HG02981 (cell line): ENCODE measurements around the gene SIL1.
"Not testable (repeated sequence)": the region's sequence is repeated elsewhere in the genome, so short reads cannot be mapped to it uniquely, and the experiment has no call there.

Experiments
- ATAC-seq: cut with Tn5 transposase; IDR thresholded peaks from one replicate; pipeline ENCODE4 v1.9.1; 2021; ENCODE audit warnings: mild to moderate bottlenecking, moderate library complexity; ENCODE audit not compliant: unreplicated experiment

Gene SIL1

DNA sequence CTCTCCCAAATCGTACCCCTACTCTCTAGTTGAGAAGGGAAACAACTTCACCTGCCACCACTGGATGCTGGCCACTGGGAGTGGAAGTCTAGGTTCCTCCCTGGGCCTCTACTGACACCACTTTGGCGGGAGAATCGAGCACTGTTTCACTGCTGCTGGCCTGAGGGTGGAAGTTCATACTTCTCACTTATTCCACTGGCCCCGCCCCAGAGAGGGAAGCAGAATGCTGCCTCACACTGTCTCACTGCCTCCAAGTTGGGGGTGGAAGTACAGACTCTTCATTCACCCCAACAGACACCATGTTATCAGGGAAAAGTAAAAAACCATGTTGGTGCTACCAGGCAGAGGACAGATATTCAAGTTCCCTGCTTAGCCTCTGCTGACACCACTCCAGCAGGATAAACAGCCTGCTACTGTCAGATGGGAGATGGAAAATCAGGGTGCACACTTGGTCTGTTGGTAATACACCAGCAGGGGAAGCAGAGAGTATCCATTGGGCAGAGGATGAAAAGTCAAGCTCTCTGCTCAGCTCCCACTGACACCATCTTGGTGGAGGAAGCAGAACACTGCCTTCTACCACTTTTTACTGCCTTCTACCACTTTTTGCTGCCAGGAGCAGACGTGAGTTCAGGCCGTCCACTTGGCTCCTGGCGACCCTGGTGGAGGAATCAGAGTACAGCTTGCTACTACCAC is 159.4 kb downstream of the SIL1 start:
- ATAC-seq = no peak

DNA sequence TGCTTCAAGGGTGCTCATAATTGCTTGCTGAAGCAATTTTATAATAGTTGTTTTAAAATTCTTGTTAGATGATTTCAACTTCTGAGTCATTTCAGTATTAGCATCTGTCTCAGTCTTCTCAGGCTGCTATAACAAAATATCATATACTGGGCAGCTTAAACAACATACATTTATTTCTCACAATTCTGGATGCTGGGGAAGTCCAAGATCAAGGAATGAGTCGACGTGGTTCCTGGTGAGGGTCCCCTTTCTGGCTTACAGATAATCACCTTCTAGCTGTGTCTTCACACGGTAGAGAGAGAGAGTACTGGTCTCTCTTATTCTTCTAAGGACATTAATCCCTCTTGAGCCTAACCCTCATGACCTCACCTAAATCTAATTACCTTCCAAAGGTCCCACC is 160.4 kb downstream of the SIL1 start:
- no peak for ATAC-seq

DNA sequence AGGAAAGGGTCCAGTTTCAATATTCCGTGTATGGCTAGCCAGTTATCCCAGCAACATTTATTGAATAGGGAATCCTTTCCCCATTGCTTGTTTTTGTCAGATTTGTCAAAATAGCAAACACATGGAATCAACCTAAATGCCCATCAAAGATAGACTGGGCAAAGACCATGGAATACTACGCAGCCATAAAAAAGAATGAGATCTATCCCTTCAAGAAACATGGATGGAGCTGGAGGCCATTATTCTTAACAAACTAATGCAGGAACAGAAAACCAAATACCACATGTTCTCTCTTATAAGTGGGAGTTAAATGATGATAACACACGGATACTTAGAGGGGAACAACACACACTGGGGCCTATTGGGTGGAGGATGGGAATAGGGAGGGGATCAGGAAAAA is 161.8 kb downstream of the SIL1 start:
- not testable (repeated sequence) for ATAC-seq

DNA sequence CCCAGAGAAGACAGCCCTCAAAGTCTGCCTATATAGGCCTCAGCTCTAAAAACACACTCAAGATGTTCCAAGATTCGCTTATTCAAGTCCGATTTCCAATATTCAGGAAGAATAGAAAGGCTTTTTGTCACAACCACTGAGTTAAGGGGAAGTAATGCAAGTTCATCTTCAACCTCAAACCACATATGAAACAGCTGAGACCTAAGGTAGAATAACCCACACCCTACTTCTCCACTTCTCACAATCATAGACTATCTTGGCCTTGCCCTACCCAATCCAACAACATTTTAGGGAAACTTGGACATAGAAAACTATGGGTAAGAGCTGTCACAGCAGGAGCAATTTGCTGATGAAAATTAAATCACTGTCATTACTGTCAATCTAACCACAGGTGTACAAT is 171.0 kb downstream of the SIL1 start:
- ATAC-seq = peak; percentile 54

DNA sequence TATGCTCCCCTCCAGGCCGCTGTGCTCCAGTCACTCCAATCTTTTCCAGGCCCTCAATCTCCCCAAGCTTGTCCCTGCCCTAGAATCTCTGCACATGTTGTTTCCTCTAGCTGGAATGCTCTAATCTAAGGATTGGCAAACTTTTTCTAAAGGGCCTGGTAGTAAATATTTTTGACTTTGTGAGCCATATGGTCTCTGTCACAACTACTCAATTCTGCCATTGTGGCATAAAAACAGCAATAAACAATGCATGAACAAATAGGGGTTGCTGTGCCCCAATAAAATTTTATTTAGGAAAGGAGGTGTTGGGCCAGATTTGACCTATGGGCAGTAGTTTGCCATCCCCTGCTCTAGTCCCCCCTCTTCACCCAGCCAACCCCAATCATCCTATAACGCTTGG is 172.5 kb downstream of the SIL1 start:
- ATAC-seq = no peak

DNA sequence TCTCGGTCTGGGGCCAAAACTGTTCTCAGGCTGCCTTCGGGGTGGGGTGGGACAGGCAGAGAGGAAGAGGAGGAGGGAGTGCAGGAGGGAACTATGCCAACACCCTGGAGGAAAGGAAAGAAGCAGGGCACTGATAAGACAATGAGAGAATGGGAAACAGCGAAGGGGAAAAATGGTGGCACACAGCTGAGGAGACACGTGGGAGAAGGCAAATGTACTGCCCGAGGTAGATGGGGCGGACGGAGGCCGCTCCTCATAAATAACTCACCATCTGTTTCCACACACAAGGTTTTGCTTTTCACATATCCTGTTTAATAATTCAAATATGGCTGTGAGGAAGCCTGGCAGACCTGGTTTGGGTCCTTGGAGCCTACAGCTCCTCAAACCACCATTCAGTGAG is 174.9 kb downstream of the SIL1 start:
- ATAC-seq = no peak

DNA sequence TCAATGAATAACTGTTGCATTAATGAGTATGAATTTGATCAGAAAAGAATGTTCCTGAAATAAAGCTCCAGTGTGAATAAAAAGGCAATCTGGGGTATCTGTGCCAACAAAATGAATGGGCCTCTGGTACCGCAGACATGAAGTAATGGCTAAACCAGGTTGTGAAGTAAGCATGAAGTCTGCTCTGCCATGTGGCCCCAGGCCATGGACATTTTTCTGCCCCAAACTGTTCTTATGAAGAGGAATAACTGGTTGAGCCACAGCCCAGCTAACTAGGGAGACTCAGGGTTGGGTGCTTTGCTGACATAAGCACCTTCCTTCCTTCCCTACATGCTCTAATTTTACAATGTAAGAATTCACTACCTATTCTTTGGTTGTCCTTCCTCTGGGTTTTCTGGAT is 175.6 kb downstream of the SIL1 start:
- ATAC-seq = no peak

DNA sequence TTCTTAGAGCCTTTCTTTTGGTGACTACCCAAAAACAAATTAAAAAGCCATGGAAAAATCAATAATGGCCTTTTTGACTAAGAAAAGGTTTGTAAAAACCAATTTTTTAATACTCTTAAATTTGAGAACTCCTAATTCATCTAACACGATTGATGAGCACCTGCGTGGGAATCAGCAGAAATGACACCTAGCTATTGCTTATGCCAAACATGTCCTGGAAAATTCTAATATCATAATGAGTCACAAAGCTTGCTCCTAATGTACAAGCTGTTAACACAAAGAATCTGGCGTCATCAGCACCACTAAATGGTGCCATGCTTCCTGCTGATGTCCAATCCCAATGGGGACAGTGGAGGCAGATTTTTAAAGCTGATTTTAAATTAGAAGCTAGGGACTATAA is 176.8 kb downstream of the SIL1 start:
- ATAC-seq = no peak

DNA sequence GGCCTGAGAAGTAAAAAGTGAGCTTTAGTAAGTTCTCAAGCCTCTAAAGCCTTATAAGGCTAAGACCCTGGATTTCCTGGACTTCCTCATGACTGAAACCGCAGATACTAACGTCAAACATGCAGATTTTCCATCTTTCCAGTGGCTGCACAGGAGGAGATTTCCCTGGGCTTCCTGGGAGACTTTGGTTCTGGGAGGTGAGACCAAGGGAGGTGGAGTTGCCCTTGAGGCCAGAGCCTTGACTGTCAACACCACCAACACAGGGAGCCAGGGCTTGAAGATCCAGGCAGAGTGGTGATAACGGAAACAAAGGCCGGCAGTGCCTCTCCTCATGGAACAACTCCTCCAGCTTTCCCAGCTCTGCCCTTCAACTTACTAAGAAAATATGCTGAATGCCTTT is 178.3 kb downstream of the SIL1 start:
- no peak for ATAC-seq

DNA sequence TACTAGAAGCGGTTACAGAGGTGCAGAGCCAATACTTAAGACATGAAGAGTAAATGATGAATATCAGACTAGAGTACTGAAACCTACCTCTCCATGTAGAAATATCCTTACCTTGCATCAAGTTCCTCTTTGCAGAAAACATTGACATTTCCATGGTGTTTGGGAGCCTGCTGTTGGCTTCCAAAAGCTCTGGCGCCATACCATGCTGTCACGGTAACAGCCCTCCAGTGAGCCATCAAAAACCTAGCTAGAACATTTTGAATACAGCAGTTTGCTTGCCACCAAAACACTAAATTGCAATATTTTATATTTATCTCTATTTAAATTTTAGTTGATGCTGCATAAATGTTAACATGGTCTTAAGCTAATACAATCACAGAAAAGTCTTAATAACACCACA is 179.0 kb downstream of the SIL1 start:
- no peak for ATAC-seq

DNA sequence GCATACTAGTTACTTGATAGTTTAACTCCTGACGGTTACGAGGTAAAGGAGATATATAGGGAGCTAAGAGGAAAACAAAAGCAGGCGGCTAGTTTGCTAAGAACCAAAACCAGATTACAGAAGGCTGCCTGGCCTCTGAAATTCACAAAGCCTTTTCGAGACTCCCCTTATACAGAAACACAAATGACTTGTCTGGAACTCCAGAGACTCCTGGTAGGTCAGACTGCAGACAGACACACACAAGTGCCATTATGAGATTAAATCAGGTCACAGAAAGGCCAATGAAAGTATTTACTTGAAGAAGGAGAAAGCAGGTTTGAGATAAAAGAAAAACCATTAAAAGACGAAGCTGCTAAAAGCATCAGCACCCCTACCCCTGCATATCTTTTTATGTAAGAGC is 180.5 kb downstream of the SIL1 start:
- ATAC-seq = no peak

DNA sequence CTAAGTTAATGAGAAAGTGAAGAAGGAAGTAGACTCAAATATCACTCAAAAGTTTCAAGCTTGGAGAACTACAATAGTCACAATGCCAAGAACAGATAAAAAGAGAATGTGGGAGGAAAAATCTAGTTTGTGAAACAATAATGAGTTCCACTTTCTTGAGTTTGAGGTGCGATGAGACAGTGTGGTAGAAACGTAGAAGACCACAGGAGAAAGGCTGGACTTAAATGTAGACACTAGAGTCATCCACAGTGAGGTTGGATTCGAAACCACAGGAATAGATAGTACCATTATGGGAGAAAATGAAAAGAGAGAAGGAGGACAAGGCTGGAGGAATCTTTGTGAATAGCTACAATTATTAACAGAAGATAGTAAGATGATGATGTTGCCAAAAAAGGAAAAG is 182.0 kb downstream of the SIL1 start:
- no peak for ATAC-seq

DNA sequence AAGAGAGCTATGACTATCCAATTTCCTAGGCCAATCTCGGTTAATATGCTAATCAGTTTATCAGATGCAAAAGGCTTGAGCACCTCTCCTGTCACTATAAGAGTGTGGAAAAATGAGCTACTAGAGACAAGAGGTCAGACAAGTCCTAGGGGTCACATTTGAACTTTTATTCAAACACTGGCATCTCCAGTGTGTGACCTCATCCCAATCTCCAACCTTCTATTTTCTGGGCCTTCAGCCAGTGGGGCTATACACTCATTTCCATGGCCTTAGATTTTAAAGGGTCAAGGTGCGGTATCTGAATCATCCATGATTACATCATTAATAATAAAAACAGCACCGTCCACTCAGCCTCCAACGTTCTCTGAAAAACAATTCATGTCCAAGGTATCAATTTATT is 183.4 kb downstream of the SIL1 start:
- ATAC-seq = no peak

DNA sequence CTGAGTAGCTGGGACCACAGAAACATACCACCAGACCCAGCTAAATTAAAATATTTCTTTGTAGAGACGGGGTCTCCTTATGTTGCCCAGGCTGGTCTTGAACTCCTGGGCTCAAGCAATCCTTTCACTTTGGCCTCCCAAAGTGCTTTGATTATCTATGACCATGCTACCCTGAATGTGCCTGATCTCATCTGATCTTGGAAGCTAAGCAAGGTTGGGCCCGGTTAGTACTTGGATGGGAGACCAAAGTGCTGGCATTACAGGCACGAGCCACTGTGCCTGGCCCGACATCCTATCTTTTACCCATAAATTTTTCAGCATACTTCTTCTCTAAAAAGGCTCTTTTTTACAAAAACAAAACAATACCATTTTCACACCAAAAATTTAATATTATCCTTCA is 186.0 kb downstream of the SIL1 start:
- no peak for ATAC-seq

DNA sequence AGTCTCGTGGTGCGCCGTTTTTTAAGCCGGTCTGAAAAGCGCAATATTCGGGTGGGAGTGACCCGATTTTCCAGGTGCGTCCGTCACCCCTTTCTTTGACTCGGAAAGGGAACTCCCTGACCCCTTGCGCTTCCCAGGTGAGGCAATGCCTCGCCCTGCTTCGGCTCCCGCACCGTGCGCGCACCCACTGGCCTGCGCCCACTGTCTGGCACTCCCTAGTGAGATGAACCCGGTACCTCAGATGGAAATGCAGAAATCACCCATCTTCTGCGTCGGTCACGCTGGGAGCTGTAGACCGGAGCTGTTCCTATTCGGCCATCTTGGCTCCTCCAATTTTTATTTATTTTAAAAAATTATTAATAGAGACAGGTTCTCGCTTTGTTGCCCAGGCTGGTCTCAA is 187.0 kb downstream of the SIL1 start:
- not testable (repeated sequence) for ATAC-seq

DNA sequence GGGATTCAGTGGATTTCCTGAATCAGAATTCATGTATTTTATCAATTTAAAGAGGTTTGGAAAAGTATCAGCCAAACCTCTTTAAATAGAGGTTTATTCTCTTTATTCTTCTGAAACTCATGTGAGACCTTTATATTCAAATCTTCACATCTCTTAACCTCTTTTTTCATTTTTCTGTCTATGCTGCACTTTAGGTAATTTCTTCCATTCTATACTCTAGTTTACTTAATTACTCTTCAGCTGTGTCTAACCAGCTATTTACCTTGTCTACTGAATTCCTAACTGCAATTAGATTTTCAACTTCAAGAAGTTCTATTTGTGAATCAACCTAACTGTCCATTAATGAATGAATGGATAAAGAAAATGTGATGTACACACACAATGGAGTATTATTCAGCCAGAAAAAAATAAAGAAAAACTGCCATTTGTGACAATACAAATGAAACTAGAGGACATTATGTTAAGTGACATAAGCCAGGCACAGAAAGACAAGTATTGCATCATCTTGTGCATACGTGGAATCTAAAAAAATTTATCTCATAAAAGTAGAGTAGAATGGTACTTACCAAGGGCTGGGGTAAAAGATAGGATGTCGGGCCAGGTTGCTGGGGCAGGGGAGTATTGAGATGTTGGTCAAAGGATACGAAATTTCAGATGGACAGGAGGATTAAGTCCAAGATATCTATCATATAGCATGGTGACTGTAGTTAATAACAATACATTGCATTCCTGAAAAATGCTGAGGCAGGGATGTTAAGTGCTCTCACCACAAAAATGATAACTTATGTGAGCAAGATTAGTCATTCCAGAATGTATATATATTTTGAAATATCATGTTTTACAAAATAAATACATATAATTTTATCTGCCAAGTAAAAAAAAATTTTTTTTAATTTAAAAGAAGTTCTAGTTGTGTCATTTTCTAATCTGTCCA is 193.5 kb downstream of the SIL1 start:
- no peak for ATAC-seq

DNA sequence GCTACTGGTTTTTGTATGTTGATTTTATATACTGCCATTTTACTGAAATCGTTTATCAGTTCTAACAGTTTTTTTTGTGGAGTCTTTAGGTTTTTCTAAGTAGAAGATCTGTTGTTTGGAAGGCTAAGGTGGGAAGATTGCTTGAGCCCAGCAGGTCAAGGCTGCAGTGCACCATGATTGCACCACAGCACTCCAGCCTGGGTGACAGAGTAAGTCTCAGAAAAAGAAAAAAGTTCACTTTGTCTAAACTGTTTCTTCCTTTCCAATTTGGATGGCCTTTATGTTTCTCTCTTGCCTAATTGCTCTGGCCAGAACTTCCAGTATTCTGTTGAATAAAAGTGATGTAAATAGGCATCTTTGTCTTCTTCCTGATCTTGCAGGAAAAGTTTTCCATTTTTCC is 198.5 kb downstream of the SIL1 start:
- ATAC-seq = no peak

DNA sequence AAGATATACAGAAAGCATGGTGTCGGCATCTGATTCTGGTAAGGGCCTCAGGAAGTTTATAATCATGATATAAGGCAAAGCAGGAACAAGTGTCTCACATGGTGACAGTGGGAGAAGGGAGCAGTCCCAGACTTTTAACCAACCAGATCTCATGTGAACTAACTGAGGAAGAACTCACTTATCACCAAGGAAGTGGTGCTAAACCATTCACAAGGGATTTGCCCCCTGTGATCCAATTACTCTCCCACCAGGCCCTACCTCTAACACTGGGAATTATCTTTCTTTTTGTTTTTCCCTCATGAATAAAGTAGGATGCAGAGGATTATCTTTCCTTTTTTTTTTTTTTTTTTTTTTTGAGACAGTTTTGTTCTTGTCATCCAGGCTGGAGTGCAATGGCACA is 199.6 kb downstream of the SIL1 start:
- no peak for ATAC-seq

DNA sequence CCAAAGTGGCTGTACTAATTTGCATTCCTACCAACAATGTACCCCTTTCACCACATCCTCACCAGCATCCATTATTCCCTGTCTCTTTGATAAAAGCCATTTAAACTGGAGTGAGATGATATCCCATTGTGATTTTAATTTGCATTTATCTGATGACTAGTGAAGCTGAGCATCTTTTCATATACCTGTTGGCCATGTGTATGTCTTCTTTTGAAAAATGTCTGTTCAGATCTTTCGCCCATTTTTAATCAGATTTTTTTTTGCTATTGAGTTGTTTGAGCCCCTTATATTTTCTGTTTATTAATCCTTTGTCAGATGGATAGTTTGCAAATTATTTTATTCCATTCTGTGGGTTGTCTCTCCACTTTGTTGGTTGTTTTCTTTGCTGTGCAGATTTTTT is 202.0 kb downstream of the SIL1 start:
- ATAC-seq = no peak

DNA sequence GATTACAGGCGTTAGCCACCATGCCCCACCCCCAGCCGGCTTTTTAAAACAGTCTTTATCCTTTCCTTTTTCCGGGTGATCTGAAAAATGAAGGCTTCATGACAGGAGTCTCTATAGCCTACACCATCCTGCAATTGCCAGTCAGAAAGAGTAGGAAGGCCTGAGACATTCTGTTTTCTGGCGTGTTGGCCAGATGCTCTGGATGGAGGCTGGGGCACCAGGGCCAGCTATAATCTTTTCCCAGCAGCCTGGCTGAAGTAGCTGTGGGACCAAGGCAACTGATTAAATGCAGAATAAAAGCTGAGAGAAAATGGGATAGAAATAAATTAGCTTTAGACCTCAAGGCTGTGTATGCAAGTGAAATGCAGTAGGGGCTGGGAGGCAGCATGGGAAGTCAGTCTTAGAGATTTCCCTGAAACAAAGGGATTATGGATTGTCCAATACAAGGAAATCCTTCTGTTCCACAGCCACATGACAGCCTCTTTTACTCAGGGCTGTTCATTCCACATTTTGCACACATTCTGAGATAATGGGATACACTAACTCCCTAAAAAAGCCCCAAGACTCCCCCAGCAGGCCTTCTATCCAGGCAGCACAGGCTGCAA is 207.1 kb downstream of the SIL1 start:
- ATAC-seq = no peak

DNA sequence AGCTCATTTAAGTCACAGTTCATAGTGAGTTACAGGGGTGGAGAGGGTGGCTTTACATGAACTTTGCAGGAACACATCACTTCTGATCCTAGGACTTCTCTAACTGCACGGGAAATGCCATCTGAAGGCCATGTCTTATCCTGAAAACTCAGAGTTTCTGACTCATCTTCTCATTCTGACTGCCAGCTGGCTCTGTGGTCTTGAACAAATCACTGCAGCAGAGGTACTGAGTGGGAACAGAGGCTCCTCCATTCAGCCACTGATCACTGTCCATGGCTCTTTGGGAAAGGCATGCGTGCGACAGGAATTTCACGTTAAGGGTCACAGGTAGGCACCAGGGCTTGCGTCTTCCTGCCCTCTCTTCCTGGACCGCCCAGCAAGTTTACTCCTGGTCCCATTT is 208.4 kb downstream of the SIL1 start:
- ATAC-seq = no peak

DNA sequence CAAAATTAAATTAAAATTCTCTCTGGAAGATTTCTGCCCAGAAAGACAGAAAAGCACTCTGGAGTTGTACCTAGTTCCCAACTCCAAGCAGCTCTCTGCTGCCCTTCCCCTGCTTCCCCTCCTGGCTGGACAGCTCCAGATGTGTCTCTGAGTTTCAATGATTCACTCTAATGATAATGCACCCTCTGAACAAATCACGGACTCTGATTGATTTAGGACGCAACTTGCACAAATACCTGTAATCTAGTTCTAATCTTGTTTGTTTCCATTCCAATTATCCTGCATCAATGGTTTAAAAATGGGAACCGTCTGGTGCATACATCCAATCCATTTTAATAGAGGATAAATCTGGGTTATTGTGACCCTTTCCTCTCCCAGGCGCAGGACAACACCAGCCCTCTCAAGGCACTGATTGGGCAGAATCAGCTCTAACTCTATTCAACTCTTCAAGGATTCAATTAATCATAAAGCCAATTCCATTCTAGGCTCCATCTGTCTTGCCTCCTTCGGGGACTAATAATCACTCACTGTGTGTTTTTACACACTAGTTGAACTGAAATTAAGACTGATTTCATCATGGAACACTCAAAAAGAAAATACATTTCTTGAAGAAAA is 211.9 kb downstream of the SIL1 start:
- no peak for ATAC-seq
